Uterus (tissue), 4 donors: ENCODE data around the gene FGD6. TPM values are rescaled to one million over a fixed set of nuclear protein-coding genes. Genes with fewer than 3 reads are reported as not detected.

ENCODE experiments used
- DNase-seq, 2 donors: peaks; one replicate each; pipeline ENCODE4 v3.0.0-alpha.2; 2019 to 2020
- H3K27ac ChIP-seq, 2 donors: fragments of 200-600 bp; sonication (generic); 1 replicate in 1 of 2; 2 replicates in 1 of 2; pipeline ENCODE4 v1.5.1; 2016 to 2018
- H3K27me3 ChIP-seq, 2 donors: fragments of 200-600 bp; sonication (generic); one replicate each; pipeline ENCODE4 v1.5.1; 2018 to 2019; ENCODE audit warnings: control low read depth in 1 of 2
- H3K36me3 ChIP-seq, 2 donors: fragments of 200-600 bp; sonication (generic); one replicate each; pipeline ENCODE4 v1.5.1; 2019; ENCODE audit warnings: control low read depth in 1 of 2
- H3K4me1 ChIP-seq, 2 donors: fragments of 200-600 bp; sonication (generic); one replicate each; pipeline ENCODE4 v1.5.1; 2018 to 2019; ENCODE audit warnings: control low read depth in 1 of 2
- H3K4me3 ChIP-seq, 2 donors: fragments of 200-600 bp; sonication (generic); 1 replicate in 1 of 2; 2 replicates in 1 of 2; pipeline ENCODE4 v1.5.1; 2018 to 2019; ENCODE audit warnings: mild to moderate bottlenecking in 1 of 2
- H3K9me3 ChIP-seq, 2 donors: fragments of 200-600 bp; sonication (generic); one replicate each; pipeline ENCODE4 v1.5.1; 2019; ENCODE audit warnings: control low read depth in 1 of 2
- CTCF ChIP-seq, 4 experiments: fragments of 200-600 bp in 2 of 4; fragments of 450-650 bp in 2 of 4; sonication (generic) in 2 of 4; IDR thresholded peaks; one replicate each; pipeline ENCODE4 v1.5.1; 2016 to 2019; ENCODE audit warnings: antibody characterized with exemption in 4 of 4, mild to moderate bottlenecking in 2 of 4, moderate library complexity in 1 of 4
- POLR2A ChIP-seq, 2 donors: fragments of 450-650 bp; IDR thresholded peaks; one replicate each; pipeline ENCODE4 v1.6.1; 2016; ENCODE audit warnings: antibody characterized with exemption in 2 of 2, mild to moderate bottlenecking in 1 of 2, moderate library complexity in 1 of 2
- intact Hi-C: fragments of 100-400 bp; cut with DNase I; formaldehyde crosslinking; loops from one replicate; pipeline ENCODE4 v1.15.1; 2023; ENCODE audit warnings: low total_unique reads
- total RNA-seq, 4 donors: library from RNA; depleted of rRNA in 3 of 4; stranded (reverse); fragments of >200 nt in 3 of 4; gene quantifications; one replicate each; pipeline versions ENCODE4 v1.1.0 to v1.2.4, GENCODE V29; 2014 to 2023
- donor health status: DM: yes; HTN: yes; CAD: no.

Gene FGD6
- total RNA-seq, 4 donors from 2014 or later = 7.6 to 25.3 (median 15.1) TPM

GRCh38 chr12:95228617-95229016 lies 11.3 kb upstream of the FGD6 start:
- no peak overlapping the region for H3K4me3 ChIP-seq
- TF ChIP-seq POLR2A (IDR thresholded peaks at IDR 0.05) (no peak), CTCF (IDR thresholded peaks at IDR 0.05) (no peak)
- H3K27me3 ChIP-seq = no peaks in the 10 kb centered on the region
- H3K4me1 ChIP-seq = peaks cover 0 to 4% of the 10 kb centered on the region in 2 donors
- intact Hi-C loops = no loop called here
- no peaks in the 10 kb centered on the region for H3K9me3 ChIP-seq
- no peak overlapping the region for H3K27ac ChIP-seq
- no peak for DNase-seq
- H3K36me3 ChIP-seq = no peaks in the 10 kb centered on the region

- Histone ChIP-seq H3K27me3 (no peaks in the 10 kb centered on the region), H3K4me1 (peaks cover 0 to 4% of the 10 kb centered on the region in 2 donors), H3K36me3 (no peaks in the 10 kb centered on the region), H3K4me3 (no peak overlapping the region), H3K9me3 (no peaks in the 10 kb centered on the region), H3K27ac (peak overlapping the region in 1 of 2 donors; percentile 23)
- TF ChIP-seq POLR2A (IDR thresholded peaks at IDR 0.05) = no peak
- no peak for TF ChIP-seq CTCF (IDR thresholded peaks at IDR 0.05)
- DNase-seq = no peak
- intact Hi-C loops = no loop called here
Measured at GRCh38 chr12:95227818-95228356, 10.6 kb upstream of the FGD6 start.

- H3K27ac ChIP-seq = no peak overlapping the region
- no peak for TF ChIP-seq POLR2A (IDR thresholded peaks at IDR 0.05)
- TF ChIP-seq CTCF (IDR thresholded peaks at IDR 0.05) = no peak
- intact Hi-C loops = no loop called here
Measured at GRCh38 chr12:95225645-95226212, 8.5 kb upstream of the FGD6 start.

GRCh38 chr12:95224202-95225170 lies 7.2 kb upstream of the FGD6 start:
- no peak for DNase-seq
- Histone ChIP-seq H3K27me3 (no peaks in the 10 kb centered on the region), H3K4me1 (peaks cover 0 to 4% of the 10 kb centered on the region in 2 donors), H3K9me3 (no peaks in the 10 kb centered on the region), H3K27ac (peak overlapping the region in 1 of 2 donors; percentile 13), H3K36me3 (no peaks in the 10 kb centered on the region), H3K4me3 (no peak overlapping the region)
- no peak for TF ChIP-seq CTCF (IDR thresholded peaks at IDR 0.05)
- no peak for TF ChIP-seq POLR2A (IDR thresholded peaks at IDR 0.05)
- intact Hi-C loops = no loop called here

More at GRCh38 chr12:95225645-95226212, 8.5 kb upstream of the FGD6 start:
- no peak overlapping the region for H3K4me3 ChIP-seq
- no peaks in the 10 kb centered on the region for H3K27me3 ChIP-seq
- H3K4me1 ChIP-seq = peaks cover 0 to 4% of the 10 kb centered on the region in 2 donors
- no peaks in the 10 kb centered on the region for H3K9me3 ChIP-seq
- DNase-seq = no peak
- H3K36me3 ChIP-seq = no peaks in the 10 kb centered on the region

- Histone ChIP-seq H3K27ac (no peak overlapping the region), H3K9me3 (no peaks in the 10 kb centered on the region)
Measured at GRCh38 chr12:95220726-95221125, 3.5 kb upstream of the FGD6 start.

More at GRCh38 chr12:95220726-95221125, 3.5 kb upstream of the FGD6 start:
- Histone ChIP-seq H3K36me3 (no peaks in the 10 kb centered on the region), H3K27me3 (no peaks in the 10 kb centered on the region), H3K4me3 (no peak overlapping the region), H3K4me1 (no peaks in the 10 kb centered on the region)
- intact Hi-C loops = no loop called here
- no peak for DNase-seq
- no peak for TF ChIP-seq POLR2A (IDR thresholded peaks at IDR 0.05)
- TF ChIP-seq CTCF (IDR thresholded peaks at IDR 0.05) = no peak
